Coronary artery (tissue), 2 donors: Measurements from ENCODE around the gene KCNG2.

Source experiments
- DNase-seq: peaks from one replicate; pipeline ENCODE4 v3.0.0-alpha.2; 2017; ENCODE audit warnings: low spot score
- H3K27ac ChIP-seq, 2 donors: fragments of 200-600 bp; sonication (generic); one replicate each; pipeline ENCODE4 v1.5.1; 2016 to 2019
- H3K4me3 ChIP-seq: fragments of 200-600 bp; sonication (generic); 2 replicates; pipeline ENCODE4 v1.5.1; 2016; ENCODE audit warnings: mild to moderate bottlenecking, moderate library complexity
- TF ChIP-seq, protein P1 (sequence below): fragments of 200-600 bp; sonication (generic); IDR thresholded peaks from one replicate; pipeline ENCODE4 v1.5.1; 2019; ENCODE audit warnings: antibody characterized with exemption

KCNG2 gene

DNA sequence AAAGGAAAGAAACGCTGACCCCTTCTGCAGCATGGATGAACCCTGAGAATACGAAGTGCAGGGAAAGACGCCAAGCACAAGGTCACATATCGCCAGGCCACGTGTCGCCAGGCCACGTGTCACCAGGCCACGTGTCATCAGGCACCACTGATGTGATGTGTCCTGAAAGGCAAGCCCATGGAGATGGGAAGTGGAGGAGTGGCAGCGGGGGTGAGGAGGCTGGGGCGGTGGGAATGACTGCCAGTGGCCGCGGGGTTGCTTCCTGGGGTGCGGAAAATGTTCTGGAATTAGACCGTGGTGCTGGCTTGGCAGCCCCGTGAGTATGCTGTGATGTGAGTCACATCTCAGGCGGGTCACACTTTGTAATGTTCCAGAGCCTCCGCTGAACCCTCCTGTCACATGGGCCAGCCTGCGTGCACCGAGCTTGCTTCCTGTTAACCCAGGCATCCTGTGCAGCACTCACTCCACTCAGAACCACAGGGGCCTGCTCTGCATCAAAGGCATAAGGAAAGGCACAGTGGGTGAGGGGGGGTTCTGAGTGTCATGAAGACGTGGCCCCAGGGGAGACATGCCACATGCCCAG is 114.8 kb downstream of the KCNG2 start:
- peak; percentile 68 for DNase-seq
- Histone ChIP-seq H3K27ac (no peak overlapping the region), H3K4me3 (no peak overlapping the region)
- TF ChIP-seq, protein P1, sequence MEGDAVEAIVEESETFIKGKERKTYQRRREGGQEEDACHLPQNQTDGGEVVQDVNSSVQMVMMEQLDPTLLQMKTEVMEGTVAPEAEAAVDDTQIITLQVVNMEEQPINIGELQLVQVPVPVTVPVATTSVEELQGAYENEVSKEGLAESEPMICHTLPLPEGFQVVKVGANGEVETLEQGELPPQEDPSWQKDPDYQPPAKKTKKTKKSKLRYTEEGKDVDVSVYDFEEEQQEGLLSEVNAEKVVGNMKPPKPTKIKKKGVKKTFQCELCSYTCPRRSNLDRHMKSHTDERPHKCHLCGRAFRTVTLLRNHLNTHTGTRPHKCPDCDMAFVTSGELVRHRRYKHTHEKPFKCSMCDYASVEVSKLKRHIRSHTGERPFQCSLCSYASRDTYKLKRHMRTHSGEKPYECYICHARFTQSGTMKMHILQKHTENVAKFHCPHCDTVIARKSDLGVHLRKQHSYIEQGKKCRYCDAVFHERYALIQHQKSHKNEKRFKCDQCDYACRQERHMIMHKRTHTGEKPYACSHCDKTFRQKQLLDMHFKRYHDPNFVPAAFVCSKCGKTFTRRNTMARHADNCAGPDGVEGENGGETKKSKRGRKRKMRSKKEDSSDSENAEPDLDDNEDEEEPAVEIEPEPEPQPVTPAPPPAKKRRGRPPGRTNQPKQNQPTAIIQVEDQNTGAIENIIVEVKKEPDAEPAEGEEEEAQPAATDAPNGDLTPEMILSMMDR = no peak

DNA sequence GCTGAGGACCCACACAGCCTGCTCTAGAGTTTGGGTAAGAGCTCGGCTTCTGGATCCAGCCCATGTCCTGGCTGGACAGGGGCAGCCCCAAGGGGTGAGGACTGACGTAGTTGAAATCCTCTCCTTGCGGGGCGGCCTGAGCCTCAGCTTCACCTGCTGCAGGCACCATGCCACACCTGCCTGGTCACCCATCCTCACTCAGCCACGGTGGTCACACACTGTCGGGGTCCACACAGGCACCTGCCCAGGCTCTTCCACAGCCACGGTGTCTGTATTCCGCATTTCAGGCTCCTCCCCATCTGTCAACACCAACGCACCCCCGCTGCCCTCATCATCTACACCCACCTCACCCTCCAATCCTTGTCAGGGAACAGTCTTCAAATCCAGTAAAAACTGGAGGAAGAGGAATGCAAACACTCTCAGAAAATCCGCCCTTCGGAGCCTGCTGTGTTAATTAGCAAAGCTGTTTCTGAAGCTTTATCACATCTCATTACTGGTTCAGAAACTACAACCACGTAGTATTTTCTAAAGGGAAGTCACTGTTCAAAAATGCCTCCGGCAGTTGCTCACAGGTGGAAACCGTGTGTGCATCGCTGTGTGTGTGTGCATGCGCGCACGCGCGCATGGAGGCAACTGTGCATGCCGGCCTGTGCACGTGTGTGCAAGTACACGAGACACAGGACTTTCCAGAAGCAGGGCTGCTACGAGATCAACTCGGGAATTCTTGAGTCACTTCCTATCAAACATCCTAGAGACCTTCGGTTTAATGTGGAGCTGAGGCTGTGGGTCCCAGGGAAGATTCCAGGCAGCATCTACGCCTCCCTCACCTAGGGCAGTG is 115.5 kb downstream of the KCNG2 start:
- peak; percentile 54 for DNase-seq
- TF ChIP-seq, protein P1 = no peak
- H3K4me3 ChIP-seq = no peak overlapping the region
- no peak overlapping the region for H3K27ac ChIP-seq

DNA sequence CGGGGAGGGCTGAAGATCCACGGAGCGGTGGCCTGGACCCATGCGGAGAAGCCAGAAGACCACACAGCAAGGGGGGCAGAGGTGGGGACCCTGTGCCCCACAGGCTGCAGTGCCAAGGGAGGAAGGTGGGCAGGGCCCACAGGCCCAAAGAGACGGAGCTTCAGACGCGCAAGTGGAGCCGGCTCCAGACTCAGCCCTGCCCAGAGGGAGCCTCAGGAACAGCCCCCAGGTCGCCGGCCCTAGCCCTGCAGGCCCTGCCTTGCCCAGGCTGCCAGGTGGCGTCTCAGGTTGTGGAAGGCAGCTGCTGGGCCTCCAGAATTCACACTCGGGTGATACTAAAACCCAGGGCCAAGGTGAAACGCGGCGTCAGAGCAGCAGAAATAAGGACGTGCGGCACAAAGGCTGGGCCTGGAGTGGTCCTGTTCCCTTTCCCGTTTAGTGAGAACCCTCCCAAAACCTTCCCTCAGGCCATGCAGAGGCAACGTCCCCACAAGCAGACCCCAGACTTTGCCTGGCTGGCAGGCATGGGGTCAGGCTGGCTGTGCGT is 116.9 kb downstream of the KCNG2 start:
- H3K27ac ChIP-seq = no peak overlapping the region
- peak; percentile 69 for DNase-seq
- TF ChIP-seq, protein P1 = no peak
- H3K4me3 ChIP-seq = no peak overlapping the region

DNA sequence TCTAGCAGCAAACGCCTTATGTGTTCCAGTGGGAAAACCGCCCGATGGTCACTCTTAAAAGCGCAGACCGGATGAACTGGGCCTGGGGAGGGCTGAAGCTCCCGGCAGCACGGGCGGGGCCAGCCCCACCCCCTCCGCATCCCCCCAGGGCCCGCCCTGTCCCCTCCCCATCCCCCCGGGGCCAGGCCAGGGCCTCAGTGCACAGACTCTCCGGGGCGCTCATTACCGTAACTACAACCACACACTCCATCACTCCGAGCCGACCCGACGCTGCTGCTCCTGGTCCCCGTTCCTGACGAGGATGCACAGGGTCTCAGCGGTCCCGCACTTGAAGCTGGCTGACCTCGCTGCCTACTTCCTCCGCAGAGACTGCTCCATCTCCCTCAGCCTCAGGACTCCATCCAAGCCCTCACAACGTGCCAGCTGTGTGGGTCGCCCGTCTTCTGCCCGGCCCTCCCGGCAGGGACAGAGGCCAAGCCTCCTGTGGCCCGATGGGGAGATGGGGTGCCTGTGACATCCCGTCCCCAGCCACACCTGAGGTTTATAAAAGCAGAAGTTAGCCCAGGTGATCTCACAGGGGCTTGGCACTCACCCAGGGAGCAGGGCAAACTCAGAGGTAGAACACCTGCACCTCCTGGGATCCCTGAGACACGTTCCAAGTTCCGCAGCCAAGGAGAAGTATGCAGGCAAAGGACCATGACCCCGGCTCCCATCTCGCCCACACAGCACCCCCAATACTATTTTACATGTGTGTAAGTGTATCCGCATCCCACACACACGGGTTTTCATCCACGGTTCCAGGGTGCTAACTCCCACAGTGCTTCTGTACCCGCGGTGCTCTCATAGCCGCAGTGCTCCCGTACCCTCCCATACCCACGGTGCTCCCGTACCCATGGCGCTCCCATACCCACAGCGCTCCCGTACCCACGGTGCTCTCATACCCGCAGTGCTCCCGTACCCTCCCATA is 117.7 kb downstream of the KCNG2 start:
- Histone ChIP-seq H3K27ac (no peak overlapping the region), H3K4me3 (no peak overlapping the region)
- TF ChIP-seq, protein P1 = no peak
- peak; percentile 66 for DNase-seq

DNA sequence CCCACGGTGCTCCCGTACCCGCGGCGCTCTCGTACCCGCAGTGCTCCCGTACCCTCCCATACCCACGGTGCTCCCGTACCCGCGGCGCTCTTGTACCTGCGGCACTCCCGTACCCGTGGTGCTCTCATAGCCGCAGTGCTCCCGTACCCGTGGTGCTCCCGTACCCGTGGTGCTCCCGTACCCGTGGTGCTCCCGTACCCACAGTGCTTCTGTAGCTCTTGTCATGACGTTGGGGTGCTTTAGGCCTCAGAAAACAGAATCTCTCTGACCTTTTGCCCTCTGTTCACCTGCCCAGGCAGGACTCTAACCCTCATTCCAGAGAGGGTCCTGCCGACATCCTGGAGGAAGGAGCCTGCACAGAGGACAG is 118.4 kb downstream of the KCNG2 start:
- Histone ChIP-seq H3K27ac (no peak overlapping the region), H3K4me3 (no peak overlapping the region)
- DNase-seq = peak; percentile 50
- TF ChIP-seq, protein P1 = no peak

DNA sequence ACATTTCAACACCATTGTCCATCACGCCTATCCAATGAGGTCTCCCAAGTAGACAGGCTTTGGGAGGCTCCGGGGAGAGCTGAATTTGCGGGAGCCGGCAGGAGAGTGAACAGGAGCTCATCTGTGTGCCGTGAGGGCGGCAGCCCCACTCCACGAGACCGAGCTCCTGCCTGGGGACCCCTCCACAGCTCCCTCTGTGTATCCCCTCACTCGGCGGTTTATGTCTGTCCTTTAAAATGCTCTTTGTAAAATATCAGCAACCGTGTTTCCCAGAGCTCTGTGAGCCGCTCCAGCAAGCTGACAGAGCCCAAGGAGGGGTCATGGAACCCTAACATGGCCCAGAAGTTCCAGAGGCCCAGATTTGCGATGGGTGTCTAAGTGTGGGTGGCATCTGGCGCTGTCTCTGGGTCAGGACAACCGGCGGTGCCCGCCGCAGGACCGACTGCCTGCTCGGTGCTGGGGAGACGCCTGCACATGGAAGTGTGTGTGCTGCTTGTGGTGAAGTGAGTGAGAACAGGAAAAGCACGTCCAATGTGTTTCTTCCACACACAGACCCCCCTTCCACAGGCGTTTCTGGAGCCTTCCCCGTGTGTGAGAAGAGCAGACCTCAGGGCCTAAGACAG is 118.9 kb downstream of the KCNG2 start:
- H3K27ac ChIP-seq = no peak overlapping the region
- TF ChIP-seq, protein P1 = no peak
- no peak for DNase-seq
- H3K4me3 ChIP-seq = no peak overlapping the region
